GM23338 (cell line): Measurements from ENCODE around the gene CEP43. TPM values are rescaled to one million over a fixed set of nuclear protein-coding genes. Genes with fewer than 3 reads are reported as not detected.

ENCODE experiments used
- ATAC-seq: fragments of 200-7000 bp; cut with Tn5 transposase; 3 replicates; pipeline ENCODE4 v1.9.1; 2020
- DNase-seq: peaks from one replicate; pipeline ENCODE4 v3.0.0-alpha.2; 2015; ENCODE audit warnings: low spot score
- H2AFZ ChIP-seq: fragments of 200-600 bp; sonication (generic); 2 replicates; pipeline ENCODE4 v1.8.0; 2016; ENCODE audit warnings: antibody characterized with exemption, mild to moderate bottlenecking, moderate library complexity
- H3F3A ChIP-seq: fragments of 200-600 bp; sonication (generic); replicated peaks from 2 replicates; pipeline ENCODE4 v1.8.0; 2017; ENCODE audit warnings: antibody characterized with exemption, mixed run types, low read depth
- H3K27ac ChIP-seq: fragments of 200-600 bp; sonication (generic); 2 replicates; pipeline ENCODE4 v1.6.1; 2016; ENCODE audit warnings: low read depth
- H3K27me3 ChIP-seq: fragments of 200-600 bp; sonication (generic); 2 replicates; pipeline ENCODE4 v1.8.0; 2016; ENCODE audit warnings: mild to moderate bottlenecking, mixed run types, moderate library complexity; ENCODE audit not compliant: insufficient read depth
- H3K36me3 ChIP-seq: fragments of 200-600 bp; sonication (generic); 2 replicates; pipeline ENCODE4 v1.8.0; 2016; ENCODE audit warnings: mild to moderate bottlenecking; ENCODE audit not compliant: insufficient read depth
- H3K4me1 ChIP-seq: fragments of 200-600 bp; sonication (generic); 2 replicates; pipeline ENCODE4 v1.8.0; 2016; ENCODE audit warnings: mild to moderate bottlenecking, moderate library complexity; ENCODE audit not compliant: insufficient read depth
- H3K4me2 ChIP-seq: fragments of 200-600 bp; sonication (generic); 2 replicates; pipeline ENCODE4 v1.7.1; 2017; ENCODE audit warnings: mixed run types
- H3K4me3 ChIP-seq: fragments of 200-600 bp; sonication (generic); 2 replicates; pipeline ENCODE4 v1.6.1; 2016; ENCODE audit warnings: mixed run types
- H3K79me2 ChIP-seq: fragments of 200-600 bp; sonication (generic); replicated peaks from 2 replicates; pipeline ENCODE4 v1.8.0; 2017; ENCODE audit warnings: mild to moderate bottlenecking; ENCODE audit not compliant: insufficient read depth
- H3K9me2 ChIP-seq: fragments of 200-600 bp; sonication (generic); 2 replicates; pipeline ENCODE4 v1.8.0; 2017; ENCODE audit not compliant: insufficient read depth
- H4K20me1 ChIP-seq: fragments of 200-600 bp; sonication (generic); replicated peaks from 2 replicates; pipeline ENCODE4 v1.8.0; 2017; ENCODE audit warnings: mild to moderate bottlenecking; ENCODE audit not compliant: insufficient read depth
- H3K27ac Mint-ChIP-seq: 2 replicates; pipeline ENCODE4 v1.8.0; 2020; ENCODE audit warnings: inconsistent platforms, mild to moderate bottlenecking, moderate library complexity, mixed read lengths
- H3K27me3 Mint-ChIP-seq: 3 replicates; pipeline ENCODE4 v1.8.0; 2022; ENCODE audit warnings: low read depth, mild to moderate bottlenecking, moderate library complexity, mixed read lengths, inconsistent platforms; ENCODE audit not compliant: insufficient read depth, poor library complexity
- H3K36me3 Mint-ChIP-seq: 3 replicates; pipeline ENCODE4 v1.8.0; 2021; ENCODE audit warnings: low read depth, mild to moderate bottlenecking, inconsistent platforms, moderate library complexity, mixed read lengths
- H3K4me1 Mint-ChIP-seq: 3 replicates; pipeline ENCODE4 v1.8.0; 2020; ENCODE audit warnings: mild to moderate bottlenecking, inconsistent platforms, mixed read lengths
- H3K4me3 Mint-ChIP-seq: 3 replicates; pipeline ENCODE4 v1.8.0; 2021; ENCODE audit warnings: moderate library complexity, mild to moderate bottlenecking, inconsistent platforms, mixed read lengths
- H3K9me3 Mint-ChIP-seq: 3 replicates; pipeline ENCODE4 v1.8.0; 2020; ENCODE audit warnings: moderate library complexity, mild to moderate bottlenecking, inconsistent platforms, mixed read lengths
- CREB1 ChIP-seq: fragments of 250-450 bp; sonication (Bioruptor Pico); IDR thresholded peaks from 2 replicates; pipeline ENCODE4 v1.5.0; 2020; ENCODE audit warnings: low read depth, mild to moderate bottlenecking, moderate library complexity
- CTCF ChIP-seq, 2 experiments: fragments of 200-600 bp in 1 of 2; sonication (generic) in 1 of 2; conservative IDR thresholded peaks; 2 replicates each; pipeline versions ENCODE4 v1.5.1 to v1.6.1; 2016 to 2017; ENCODE audit warnings: antibody characterized with exemption in 2 of 2, low read depth in 2 of 2, mild to moderate bottlenecking in 2 of 2, moderate library complexity in 1 of 2
- EZH2 ChIP-seq: fragments of 200-600 bp; sonication (generic); IDR thresholded peaks from one replicate; pipeline ENCODE4 v1.8.0; 2017; ENCODE audit warnings: antibody characterized with exemption, mild to moderate bottlenecking, low read depth; ENCODE audit not compliant: unreplicated experiment
- EZH2phosphoT487 ChIP-seq: fragments of 200-600 bp; sonication (generic); IDR thresholded peaks from one replicate; pipeline ENCODE4 v1.8.1; 2018; ENCODE audit warnings: antibody characterized with exemption; ENCODE audit not compliant: unreplicated experiment
- JUNB ChIP-seq: IDR thresholded peaks from one replicate; pipeline ENCODE4 v1.6.1; 2016; ENCODE audit warnings: antibody characterized with exemption; ENCODE audit not compliant: unreplicated experiment
- NANOG ChIP-seq: IDR thresholded peaks from 2 replicates; pipeline ENCODE4 v1.6.1; 2016; ENCODE audit warnings: antibody characterized with exemption, borderline replicate concordance
- REST ChIP-seq: IDR thresholded peaks from one replicate; pipeline ENCODE4 v1.6.1; 2018; ENCODE audit warnings: antibody characterized with exemption; ENCODE audit not compliant: unreplicated experiment
- STAT1 ChIP-seq: IDR thresholded peaks from one replicate; pipeline ENCODE4 v1.6.1; 2016; ENCODE audit warnings: antibody characterized with exemption; ENCODE audit not compliant: unreplicated experiment
- ZNF114 ChIP-seq: fragments of 250-450 bp; sonication (Bioruptor Pico); IDR thresholded peaks from 2 replicates; pipeline ENCODE4 v1.5.0; 2020; ENCODE audit warnings: mild to moderate bottlenecking, moderate library complexity
- ZNF331 ChIP-seq: fragments of 250-450 bp; sonication (Bioruptor Pico); IDR thresholded peaks from 2 replicates; pipeline ENCODE4 v1.5.0; 2020; ENCODE audit warnings: low read depth, mild to moderate bottlenecking, moderate library complexity
- polyA plus RNA-seq: library from polyadenylated mRNA; unstranded; fragments of >200 nt; fragmentation: Nextera tagmentation; extraction: Ambion mirVana; gene quantifications from 2 replicates; pipeline ENCODE4 v1.2.1, GENCODE V29; 2016
- total RNA-seq: library from RNA; depleted of rRNA; stranded (reverse); fragments of >200 nt; shearing (Covaris generic); gene quantifications from 2 replicates; pipeline ENCODE4 v1.2.3, GENCODE V29; 2014
- TF ChIP-seq, protein P1 (sequence below): IDR thresholded peaks from 2 replicates; pipeline ENCODE4 v1.6.1; 2016; ENCODE audit warnings: antibody characterized with exemption
- TF ChIP-seq, protein P2 (sequence below): fragments of 250-450 bp; sonication (Bioruptor Pico); IDR thresholded peaks from 2 replicates; pipeline ENCODE4 v1.5.0; 2020; ENCODE audit warnings: mild to moderate bottlenecking, moderate library complexity

The CEP43 gene
- total and polyA plus RNA-seq, 2 experiments from 2014 or later = 39.9 to 44.3 TPM

DNA sequence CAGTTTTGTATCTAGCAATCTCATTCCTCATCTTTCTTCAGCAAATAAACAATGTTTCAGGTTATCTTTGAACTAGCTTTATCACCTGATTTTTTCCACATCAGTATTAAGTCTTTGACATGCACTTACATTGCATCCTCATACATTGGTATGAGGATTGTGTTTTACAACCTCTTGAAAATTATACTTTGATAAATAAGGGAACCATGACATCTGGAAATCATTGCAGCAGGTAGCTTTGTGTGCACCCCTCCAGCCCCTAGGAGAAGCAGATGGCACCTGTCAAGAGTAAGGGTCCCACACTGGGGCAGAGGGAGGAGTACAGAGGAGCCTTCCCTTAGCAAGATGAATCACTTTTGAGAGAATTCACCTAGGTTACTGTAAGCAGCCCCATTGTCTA is 29.1 kb upstream of the CEP43 start:
- TF ChIP-seq CREB1 = no peak
- TF ChIP-seq STAT1 = no peak
- no peak for TF ChIP-seq JUNB
- TF ChIP-seq, protein P1, sequence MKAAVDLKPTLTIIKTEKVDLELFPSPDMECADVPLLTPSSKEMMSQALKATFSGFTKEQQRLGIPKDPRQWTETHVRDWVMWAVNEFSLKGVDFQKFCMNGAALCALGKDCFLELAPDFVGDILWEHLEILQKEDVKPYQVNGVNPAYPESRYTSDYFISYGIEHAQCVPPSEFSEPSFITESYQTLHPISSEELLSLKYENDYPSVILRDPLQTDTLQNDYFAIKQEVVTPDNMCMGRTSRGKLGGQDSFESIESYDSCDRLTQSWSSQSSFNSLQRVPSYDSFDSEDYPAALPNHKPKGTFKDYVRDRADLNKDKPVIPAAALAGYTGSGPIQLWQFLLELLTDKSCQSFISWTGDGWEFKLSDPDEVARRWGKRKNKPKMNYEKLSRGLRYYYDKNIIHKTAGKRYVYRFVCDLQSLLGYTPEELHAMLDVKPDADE = no peak
- TF ChIP-seq ZNF114 (CRISPR knock-in tag) = no peak
- TF ChIP-seq CTCF (conservative IDR thresholded peaks at IDR 0.05; ENCODE audit: low read depth in 2 of 2) = no peak
- TF ChIP-seq EZH2phosphoT487 = no peak
- TF ChIP-seq, protein P2, sequence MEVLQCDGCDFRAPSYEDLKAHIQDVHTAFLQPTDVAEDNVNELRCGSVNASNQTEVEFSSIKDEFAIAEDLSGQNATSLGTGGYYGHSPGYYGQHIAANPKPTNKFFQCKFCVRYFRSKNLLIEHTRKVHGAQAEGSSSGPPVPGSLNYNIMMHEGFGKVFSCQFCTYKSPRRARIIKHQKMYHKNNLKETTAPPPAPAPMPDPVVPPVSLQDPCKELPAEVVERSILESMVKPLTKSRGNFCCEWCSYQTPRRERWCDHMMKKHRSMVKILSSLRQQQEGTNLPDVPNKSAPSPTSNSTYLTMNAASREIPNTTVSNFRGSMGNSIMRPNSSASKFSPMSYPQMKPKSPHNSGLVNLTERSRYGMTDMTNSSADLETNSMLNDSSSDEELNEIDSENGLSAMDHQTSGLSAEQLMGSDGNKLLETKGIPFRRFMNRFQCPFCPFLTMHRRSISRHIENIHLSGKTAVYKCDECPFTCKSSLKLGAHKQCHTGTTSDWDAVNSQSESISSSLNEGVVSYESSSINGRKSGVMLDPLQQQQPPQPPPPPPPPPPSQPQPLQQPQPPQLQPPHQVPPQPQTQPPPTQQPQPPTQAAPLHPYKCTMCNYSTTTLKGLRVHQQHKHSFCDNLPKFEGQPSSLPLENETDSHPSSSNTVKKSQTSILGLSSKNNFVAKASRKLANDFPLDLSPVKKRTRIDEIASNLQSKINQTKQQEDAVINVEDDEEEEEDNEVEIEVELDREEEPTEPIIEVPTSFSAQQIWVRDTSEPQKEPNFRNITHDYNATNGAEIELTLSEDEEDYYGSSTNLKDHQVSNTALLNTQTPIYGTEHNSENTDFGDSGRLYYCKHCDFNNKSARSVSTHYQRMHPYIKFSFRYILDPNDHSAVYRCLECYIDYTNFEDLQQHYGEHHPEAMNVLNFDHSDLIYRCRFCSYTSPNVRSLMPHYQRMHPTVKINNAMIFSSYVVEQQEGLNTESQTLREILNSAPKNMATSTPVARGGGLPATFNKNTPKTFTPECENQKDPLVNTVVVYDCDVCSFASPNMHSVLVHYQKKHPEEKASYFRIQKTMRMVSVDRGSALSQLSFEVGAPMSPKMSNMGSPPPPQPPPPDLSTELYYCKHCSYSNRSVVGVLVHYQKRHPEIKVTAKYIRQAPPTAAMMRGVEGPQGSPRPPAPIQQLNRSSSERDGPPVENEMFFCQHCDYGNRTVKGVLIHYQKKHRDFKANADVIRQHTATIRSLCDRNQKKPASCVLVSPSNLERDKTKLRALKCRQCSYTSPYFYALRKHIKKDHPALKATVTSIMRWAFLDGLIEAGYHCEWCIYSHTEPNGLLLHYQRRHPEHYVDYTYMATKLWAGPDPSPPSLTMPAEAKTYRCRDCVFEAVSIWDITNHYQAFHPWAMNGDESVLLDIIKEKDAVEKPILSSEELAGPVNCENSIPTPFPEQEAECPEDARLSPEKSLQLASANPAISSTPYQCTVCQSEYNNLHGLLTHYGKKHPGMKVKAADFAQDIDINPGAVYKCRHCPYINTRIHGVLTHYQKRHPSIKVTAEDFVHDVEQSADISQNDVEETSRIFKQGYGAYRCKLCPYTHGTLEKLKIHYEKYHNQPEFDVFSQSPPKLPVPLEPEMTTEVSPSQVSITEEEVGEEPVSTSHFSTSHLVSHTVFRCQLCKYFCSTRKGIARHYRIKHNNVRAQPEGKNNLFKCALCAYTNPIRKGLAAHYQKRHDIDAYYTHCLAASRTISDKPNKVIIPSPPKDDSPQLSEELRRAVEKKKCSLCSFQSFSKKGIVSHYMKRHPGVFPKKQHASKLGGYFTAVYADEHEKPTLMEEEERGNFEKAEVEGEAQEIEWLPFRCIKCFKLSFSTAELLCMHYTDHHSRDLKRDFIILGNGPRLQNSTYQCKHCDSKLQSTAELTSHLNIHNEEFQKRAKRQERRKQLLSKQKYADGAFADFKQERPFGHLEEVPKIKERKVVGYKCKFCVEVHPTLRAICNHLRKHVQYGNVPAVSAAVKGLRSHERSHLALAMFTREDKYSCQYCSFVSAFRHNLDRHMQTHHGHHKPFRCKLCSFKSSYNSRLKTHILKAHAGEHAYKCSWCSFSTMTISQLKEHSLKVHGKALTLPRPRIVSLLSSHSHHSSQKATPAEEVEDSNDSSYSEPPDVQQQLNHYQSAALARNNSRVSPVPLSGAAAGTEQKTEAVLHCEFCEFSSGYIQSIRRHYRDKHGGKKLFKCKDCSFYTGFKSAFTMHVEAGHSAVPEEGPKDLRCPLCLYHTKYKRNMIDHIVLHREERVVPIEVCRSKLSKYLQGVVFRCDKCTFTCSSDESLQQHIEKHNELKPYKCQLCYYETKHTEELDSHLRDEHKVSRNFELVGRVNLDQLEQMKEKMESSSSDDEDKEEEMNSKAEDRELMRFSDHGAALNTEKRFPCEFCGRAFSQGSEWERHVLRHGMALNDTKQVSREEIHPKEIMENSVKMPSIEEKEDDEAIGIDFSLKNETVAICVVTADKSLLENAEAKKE (CRISPR knock-in tag) = no peak
- TF ChIP-seq NANOG = no peak
- no peak for TF ChIP-seq EZH2
- TF ChIP-seq REST = no peak
- no peak for TF ChIP-seq ZNF331
- Mint-ChIP-seq H3K36me3 (peaks cover 77% of the 10 kb centered on the region), H3K4me1 (peaks cover 11% of the 10 kb centered on the region), H3K27me3 (peaks cover 11% of the 10 kb centered on the region), H3K4me3 (no peak overlapping the region), H3K9me3 (peaks cover 54% of the 10 kb centered on the region), H3K27ac (no peak overlapping the region)
- Histone ChIP-seq H3K27me3 (no peaks in the 10 kb centered on the region), H3K4me2 (no peak overlapping the region), H3K4me1 (peaks cover 11% of the 10 kb centered on the region), H2AFZ (no peak overlapping the region), H3F3A (no peaks in the 10 kb centered on the region), H4K20me1 (no peaks in the 10 kb centered on the region), H3K27ac (no peak overlapping the region), H3K4me3 (no peak overlapping the region), H3K36me3 (peaks cover 6% of the 10 kb centered on the region; the same call in 1 of the 2 replicates), H3K9me2 (no peaks in the 10 kb centered on the region), H3K79me2 (no peaks in the 10 kb centered on the region)
- ATAC-seq = no peak
- no peak for DNase-seq
